Activated CD4-positive, alpha-beta T cell treated with anti-CD3 and anti-CD28 coated beads, Interleukin-2, Interleukin-4, amounts not matched to agents 100 ng/mL and 50 ng/mL, durations not matched to agents 16 hours and 8 hours (primary cell): ENCODE data around the gene SLX9.

Experiments
- DNase-seq: peaks from one replicate; pipeline ENCODE4 v3.0.0-alpha.2; 2020; ENCODE audit warnings: low spot score

Gene SLX9

GRCh38 chr21:44930543-44930981, 9.3 kb upstream of the SLX9 start:
- DNase-seq = no peak

GRCh38 chr21:44931137-44931500, 8.7 kb upstream of the SLX9 start:
- no peak for DNase-seq

GRCh38 chr21:44931501-44932407, 8.1 kb upstream of the SLX9 start:
- no peak for DNase-seq

- DNase-seq = no peak
Observed at GRCh38 chr21:44932408-44933181, 7.2 kb upstream of the SLX9 start.

GRCh38 chr21:44933199-44933917, 6.5 kb upstream of the SLX9 start:
- no peak for DNase-seq

GRCh38 chr21:44933918-44934260, 5.9 kb upstream of the SLX9 start:
- DNase-seq = no peak

GRCh38 chr21:44934276-44934675, 5.6 kb upstream of the SLX9 start:
- DNase-seq = no peak

GRCh38 chr21:44934797-44935532, 4.9 kb upstream of the SLX9 start:
- DNase-seq = no peak

- DNase-seq = no peak
Observed at GRCh38 chr21:44935533-44935927, 4.3 kb upstream of the SLX9 start.

GRCh38 chr21:44938772-44939531, 877 bp upstream of the SLX9 start:
- DNase-seq = no peak

GRCh38 chr21:44940116-44940631, 345 bp downstream of the SLX9 start:
- DNase-seq = no peak

- DNase-seq = no peak
Observed at GRCh38 chr21:44941567-44941966, 1.7 kb downstream of the SLX9 start.

GRCh38 chr21:44942566-44942965, 2.7 kb downstream of the SLX9 start:
- no peak for DNase-seq

- DNase-seq = no peak
Observed at GRCh38 chr21:44943005-44943685, 3.3 kb downstream of the SLX9 start.

- no peak for DNase-seq
Observed at GRCh38 chr21:44943686-44944550, 4.1 kb downstream of the SLX9 start.

- no peak for DNase-seq
Observed at GRCh38 chr21:44944596-44944995, 4.8 kb downstream of the SLX9 start.

GRCh38 chr21:44946254-44947041, 6.6 kb downstream of the SLX9 start:
- DNase-seq = no peak

GRCh38 chr21:44947111-44947929, 7.5 kb downstream of the SLX9 start:
- no peak for DNase-seq
